GM23338 (cell line): ENCODE measurements around the gene TMEM135.

Source experiments
- CREB1 ChIP-seq: fragments of 250-450 bp; sonication (Bioruptor Pico); IDR thresholded peaks from 2 replicates; pipeline ENCODE4 v1.5.0; 2020; ENCODE audit warnings: low read depth, mild to moderate bottlenecking, moderate library complexity
- CTCF ChIP-seq, 2 experiments: fragments of 200-600 bp in 1 of 2; sonication (generic) in 1 of 2; conservative IDR thresholded peaks; 2 replicates each; pipeline versions ENCODE4 v1.5.1 to v1.6.1; 2016 to 2017; ENCODE audit warnings: antibody characterized with exemption in 2 of 2, low read depth in 2 of 2, mild to moderate bottlenecking in 2 of 2, moderate library complexity in 1 of 2
- EZH2 ChIP-seq: fragments of 200-600 bp; sonication (generic); IDR thresholded peaks from one replicate; pipeline ENCODE4 v1.8.0; 2017; ENCODE audit warnings: antibody characterized with exemption, mild to moderate bottlenecking, low read depth; ENCODE audit not compliant: unreplicated experiment
- POLR2AphosphoS5 ChIP-seq: IDR thresholded peaks from 2 replicates; pipeline ENCODE4 v1.6.1; 2016; ENCODE audit warnings: antibody characterized with exemption, low read depth
- STAT1 ChIP-seq: IDR thresholded peaks from one replicate; pipeline ENCODE4 v1.6.1; 2016; ENCODE audit warnings: antibody characterized with exemption; ENCODE audit not compliant: unreplicated experiment
- ZNF114 ChIP-seq: fragments of 250-450 bp; sonication (Bioruptor Pico); IDR thresholded peaks from 2 replicates; pipeline ENCODE4 v1.5.0; 2020; ENCODE audit warnings: mild to moderate bottlenecking, moderate library complexity
- ZNF331 ChIP-seq: fragments of 250-450 bp; sonication (Bioruptor Pico); IDR thresholded peaks from 2 replicates; pipeline ENCODE4 v1.5.0; 2020; ENCODE audit warnings: low read depth, mild to moderate bottlenecking, moderate library complexity

GRCh38 chr11:87315229-87315628 is 277.5 kb downstream of the TMEM135 start:
- TF ChIP-seq CTCF (conservative IDR thresholded peaks at IDR 0.05; ENCODE audit: low read depth in 2 of 2) (no peak), EZH2 (no peak), POLR2AphosphoS5 (no peak), ZNF114 (no peak), CREB1 (no peak), STAT1 (no peak), ZNF331 (CRISPR knock-in tag) (no peak)
